LHCN-M2 (cell line): Measurements from ENCODE around the gene ACTMAP. TPM values are rescaled to one million over a fixed set of nuclear protein-coding genes. Genes with fewer than 3 reads are reported as not detected.
"Not testable (repeated sequence)": the region's sequence is repeated elsewhere in the genome, so short reads cannot be mapped to it uniquely, and the experiment has no call there.

ENCODE experiments used
- DNase-seq: peaks from one replicate; pipeline ENCODE4 v3.0.0-alpha.2; 2012; ENCODE audit warnings: low read depth
- total RNA-seq: library from RNA; depleted of rRNA; stranded (reverse); fragments of >200 nt; gene quantifications from 2 replicates; pipeline ENCODE4 v1.2.3, GENCODE V29; 2014

The ACTMAP gene
- total RNA-seq, 1 experiment from 2014 or later: 2.0 TPM

GRCh38 chr19:40776364-40776763 lies 26.1 kb upstream of the ACTMAP start:
- no peak for DNase-seq

GRCh38 chr19:40775632-40776022 lies 25.4 kb upstream of the ACTMAP start:
- no peak for DNase-seq

- no peak for DNase-seq
These were observed 24.8 kb upstream of the ACTMAP start, which contains the start of gene MIA for GRCh38 chr19:40774916-40775631. TSS of gene MIA (plus strand) at chr19:40775521. CDS start at chr19:40775543, 22 bp downstream.

- DNase-seq: peak; percentile 26
These were observed 21.0 kb upstream of the ACTMAP start for GRCh38 chr19:40771101-40771862.

- DNase-seq: no peak
These were observed 18.6 kb upstream of the ACTMAP start for GRCh38 chr19:40768869-40769268.

- not testable (repeated sequence) for DNase-seq
These were observed 16.1 kb upstream of the ACTMAP start for GRCh38 chr19:40766385-40766784.

- DNase-seq: no peak
These were observed 13.7 kb upstream of the ACTMAP start for GRCh38 chr19:40763963-40764362.

GRCh38 chr19:40763526-40763925 lies 13.2 kb upstream of the ACTMAP start:
- no peak for DNase-seq

GRCh38 chr19:40762754-40763470 lies 12.6 kb upstream of the ACTMAP start:
- no peak for DNase-seq

- DNase-seq: no peak
These were observed 9.1 kb upstream of the ACTMAP start for GRCh38 chr19:40759352-40759751.

- DNase-seq: no peak
These were observed 8.2 kb upstream of the ACTMAP start for GRCh38 chr19:40758491-40758890.

- DNase-seq: no peak
These were observed 6.3 kb upstream of the ACTMAP start for GRCh38 chr19:40756502-40757110.

GRCh38 chr19:40755791-40756190 lies 5.5 kb upstream of the ACTMAP start:
- no peak for DNase-seq

- no peak for DNase-seq
These were observed 5.0 kb upstream of the ACTMAP start for GRCh38 chr19:40755248-40755624.

GRCh38 chr19:40754611-40755247 lies 4.5 kb upstream of the ACTMAP start:
- DNase-seq: no peak

GRCh38 chr19:40752257-40752781 lies 2.0 kb upstream of the ACTMAP start:
- no peak for DNase-seq

- DNase-seq: peak; percentile 98
These were observed 729 bp upstream of the ACTMAP start, which contains the start of gene SNRPA for GRCh38 chr19:40750874-40751537. TSS of gene SNRPA (plus strand) at chr19:40751203. CDS start at chr19:40751409, 206 bp downstream.

GRCh38 chr19:40747536-40747935 lies 2.7 kb downstream of the ACTMAP start:
- no peak for DNase-seq

- no peak for DNase-seq
These were observed 4.9 kb downstream of the ACTMAP start for GRCh38 chr19:40745402-40745780.
